NB4 (cell line): ENCODE data around the gene ABCD1.

ENCODE experiments used
- MAX ChIP-seq: IDR thresholded peaks from 2 replicates; pipeline ENCODE4 v1.6.1; 2011; ENCODE audit warnings: low read depth, low read length
- POLR2A ChIP-seq: IDR thresholded peaks from 2 replicates; pipeline ENCODE4 v1.6.1; 2011; ENCODE audit warnings: mild to moderate bottlenecking; ENCODE audit not compliant: insufficient read length; ENCODE audit errors: extremely low read depth
- TF ChIP-seq, protein P1 (sequence below): IDR thresholded peaks from one replicate; pipeline ENCODE4 v1.5.1; 2012; ENCODE audit warnings: low read depth, low read length

GRCh38 chrX:153696100-153696499, 28.6 kb upstream of the ABCD1 start:
- TF ChIP-seq, protein P1, sequence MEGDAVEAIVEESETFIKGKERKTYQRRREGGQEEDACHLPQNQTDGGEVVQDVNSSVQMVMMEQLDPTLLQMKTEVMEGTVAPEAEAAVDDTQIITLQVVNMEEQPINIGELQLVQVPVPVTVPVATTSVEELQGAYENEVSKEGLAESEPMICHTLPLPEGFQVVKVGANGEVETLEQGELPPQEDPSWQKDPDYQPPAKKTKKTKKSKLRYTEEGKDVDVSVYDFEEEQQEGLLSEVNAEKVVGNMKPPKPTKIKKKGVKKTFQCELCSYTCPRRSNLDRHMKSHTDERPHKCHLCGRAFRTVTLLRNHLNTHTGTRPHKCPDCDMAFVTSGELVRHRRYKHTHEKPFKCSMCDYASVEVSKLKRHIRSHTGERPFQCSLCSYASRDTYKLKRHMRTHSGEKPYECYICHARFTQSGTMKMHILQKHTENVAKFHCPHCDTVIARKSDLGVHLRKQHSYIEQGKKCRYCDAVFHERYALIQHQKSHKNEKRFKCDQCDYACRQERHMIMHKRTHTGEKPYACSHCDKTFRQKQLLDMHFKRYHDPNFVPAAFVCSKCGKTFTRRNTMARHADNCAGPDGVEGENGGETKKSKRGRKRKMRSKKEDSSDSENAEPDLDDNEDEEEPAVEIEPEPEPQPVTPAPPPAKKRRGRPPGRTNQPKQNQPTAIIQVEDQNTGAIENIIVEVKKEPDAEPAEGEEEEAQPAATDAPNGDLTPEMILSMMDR: no peak
- no peak for TF ChIP-seq POLR2A
- TF ChIP-seq MAX: no peak
